Activated CD8-positive, alpha-beta T cell treated with anti-CD3 and anti-CD28 coated beads for 36 hours (primary cell): ENCODE data around the gene RCAN2. TPM values are rescaled to one million over a fixed set of nuclear protein-coding genes. Genes with fewer than 3 reads are reported as not detected.

Source experiments
- ATAC-seq: fragments of 200-7000 bp; cut with Tn5 transposase; one replicate; pipeline ENCODE4 v1.10.0; 2021; ENCODE audit warnings: mild to moderate bottlenecking, moderate library complexity
- CTCF ChIA-PET: fragments of 350-600 bp; sonication (Branson Sonifier 250); formaldehyde crosslinking; loops from one replicate; lab custom pipeline; 2021; ENCODE audit warnings: antibody characterized with exemption; lab: Charles Lee
- POLR2A ChIA-PET: fragments of 350-600 bp; sonication (Branson Sonifier 250); formaldehyde crosslinking; loops from one replicate; lab custom pipeline; 2021; ENCODE audit warnings: antibody characterized with exemption; lab: Charles Lee
- DNase-seq: peaks from one replicate; pipeline ENCODE4 v3.0.0-alpha.2; 2020
- H3K27ac Mint-ChIP-seq: one replicate; pipeline ENCODE4 v1.8.0; 2021; ENCODE audit warnings: mild to moderate bottlenecking, mixed read lengths
- H3K27me3 Mint-ChIP-seq: one replicate; pipeline ENCODE4 v1.8.0; 2021; ENCODE audit warnings: mixed read lengths
- H3K36me3 Mint-ChIP-seq: one replicate; pipeline ENCODE4 v1.8.0; 2021; ENCODE audit warnings: low read depth, mixed read lengths
- H3K4me1 Mint-ChIP-seq: one replicate; pipeline ENCODE4 v1.8.0; 2021; ENCODE audit warnings: low read depth, mixed read lengths
- H3K4me3 Mint-ChIP-seq: one replicate; pipeline ENCODE4 v1.8.0; 2021; ENCODE audit warnings: mild to moderate bottlenecking, moderate library complexity, mixed read lengths
- H3K9me3 Mint-ChIP-seq: one replicate; pipeline ENCODE4 v1.8.0; 2021; ENCODE audit warnings: mixed read lengths
- intact Hi-C: fragments of 100-400 bp; cut with micrococcal nuclease; formaldehyde crosslinking; loops from one replicate; pipeline ENCODE4 v1.10.0; 2022
- total RNA-seq, 2 experiments: library from RNA; stranded (reverse); gene quantifications; one replicate each; pipeline ENCODE4 v1.2.3, GENCODE V29; 2021
- TF ChIP-seq, protein P1 (sequence below): fragments of 200-600 bp; IDR thresholded peaks from one replicate; pipeline ENCODE4 v1.8.0; 2022; ENCODE audit warnings: antibody characterized with exemption, mild to moderate bottlenecking

Gene RCAN2
- total RNA-seq, 2 experiments from 2014 or later = not detected

DNA sequence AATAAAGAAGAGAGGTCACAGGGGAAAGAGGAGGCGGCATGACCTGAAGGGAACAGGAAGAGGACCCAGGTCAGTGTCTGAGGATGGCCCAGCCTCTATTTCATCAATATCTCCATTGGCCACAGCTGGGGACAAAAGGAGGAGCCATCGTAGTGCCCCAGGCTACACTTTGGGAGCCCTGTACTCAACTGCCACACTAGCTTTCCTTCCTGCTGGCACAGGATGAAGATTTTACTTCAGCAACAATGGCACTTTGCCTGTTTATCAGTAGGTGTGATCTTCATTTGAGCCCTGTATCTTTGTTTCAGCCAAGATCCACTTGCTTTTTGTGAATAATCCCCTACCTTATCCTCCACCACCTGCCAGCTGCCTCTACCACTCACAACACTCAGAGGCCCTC lies 35.4 kb upstream of the RCAN2 start:
- DNase-seq = no peak
- CTCF ChIA-PET = interaction anchor here (1.3 kb wide), 1 partner anchor 8 kb away, joined by 3 read pairs; no protein-coding TSS in a partner anchor
- TF ChIP-seq, protein P1, sequence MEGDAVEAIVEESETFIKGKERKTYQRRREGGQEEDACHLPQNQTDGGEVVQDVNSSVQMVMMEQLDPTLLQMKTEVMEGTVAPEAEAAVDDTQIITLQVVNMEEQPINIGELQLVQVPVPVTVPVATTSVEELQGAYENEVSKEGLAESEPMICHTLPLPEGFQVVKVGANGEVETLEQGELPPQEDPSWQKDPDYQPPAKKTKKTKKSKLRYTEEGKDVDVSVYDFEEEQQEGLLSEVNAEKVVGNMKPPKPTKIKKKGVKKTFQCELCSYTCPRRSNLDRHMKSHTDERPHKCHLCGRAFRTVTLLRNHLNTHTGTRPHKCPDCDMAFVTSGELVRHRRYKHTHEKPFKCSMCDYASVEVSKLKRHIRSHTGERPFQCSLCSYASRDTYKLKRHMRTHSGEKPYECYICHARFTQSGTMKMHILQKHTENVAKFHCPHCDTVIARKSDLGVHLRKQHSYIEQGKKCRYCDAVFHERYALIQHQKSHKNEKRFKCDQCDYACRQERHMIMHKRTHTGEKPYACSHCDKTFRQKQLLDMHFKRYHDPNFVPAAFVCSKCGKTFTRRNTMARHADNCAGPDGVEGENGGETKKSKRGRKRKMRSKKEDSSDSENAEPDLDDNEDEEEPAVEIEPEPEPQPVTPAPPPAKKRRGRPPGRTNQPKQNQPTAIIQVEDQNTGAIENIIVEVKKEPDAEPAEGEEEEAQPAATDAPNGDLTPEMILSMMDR = no peak
- peaks cover 15% of the 10 kb centered on the region for H3K27me3 Mint-ChIP-seq
- no peaks in the 10 kb centered on the region for H3K9me3 Mint-ChIP-seq
- POLR2A ChIA-PET = no interaction called here
- no peak for ATAC-seq
- no peaks in the 10 kb centered on the region for H3K36me3 Mint-ChIP-seq
- no peak overlapping the region for H3K27ac Mint-ChIP-seq
- H3K4me1 Mint-ChIP-seq = no peaks in the 10 kb centered on the region
- intact Hi-C loops = no loop called here
- no peak overlapping the region for H3K4me3 Mint-ChIP-seq

DNA sequence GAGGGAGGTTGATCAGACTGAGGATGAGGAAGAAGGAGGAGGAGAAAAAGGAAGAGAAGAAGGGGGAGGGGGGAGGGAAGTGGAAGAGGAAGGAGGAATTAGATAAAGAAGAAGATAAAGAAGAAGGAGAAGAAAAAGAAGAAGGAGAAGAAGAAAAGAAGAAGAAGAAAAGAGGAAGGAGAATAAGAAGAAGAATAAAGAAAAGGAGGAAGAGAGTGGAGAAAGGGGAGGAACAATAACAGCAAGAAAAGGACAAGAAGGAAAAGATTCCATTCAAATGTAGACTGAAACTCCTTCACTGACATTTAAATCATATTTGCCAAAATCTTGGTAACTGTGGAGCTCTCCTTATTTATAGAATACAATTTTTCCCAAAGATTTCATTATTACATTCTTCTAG lies 34.3 kb upstream of the RCAN2 start:
- H3K27me3 Mint-ChIP-seq = peaks cover 15% of the 10 kb centered on the region
- no peak overlapping the region for H3K4me3 Mint-ChIP-seq
- ATAC-seq = no peak
- CTCF ChIA-PET = no interaction called here
- POLR2A ChIA-PET = no interaction called here
- TF ChIP-seq, protein P1 = no peak
- DNase-seq = no peak
- intact Hi-C loops = no loop called here
- H3K27ac Mint-ChIP-seq = no peak overlapping the region
- no peaks in the 10 kb centered on the region for H3K4me1 Mint-ChIP-seq
- no peaks in the 10 kb centered on the region for H3K9me3 Mint-ChIP-seq
- no peaks in the 10 kb centered on the region for H3K36me3 Mint-ChIP-seq

DNA sequence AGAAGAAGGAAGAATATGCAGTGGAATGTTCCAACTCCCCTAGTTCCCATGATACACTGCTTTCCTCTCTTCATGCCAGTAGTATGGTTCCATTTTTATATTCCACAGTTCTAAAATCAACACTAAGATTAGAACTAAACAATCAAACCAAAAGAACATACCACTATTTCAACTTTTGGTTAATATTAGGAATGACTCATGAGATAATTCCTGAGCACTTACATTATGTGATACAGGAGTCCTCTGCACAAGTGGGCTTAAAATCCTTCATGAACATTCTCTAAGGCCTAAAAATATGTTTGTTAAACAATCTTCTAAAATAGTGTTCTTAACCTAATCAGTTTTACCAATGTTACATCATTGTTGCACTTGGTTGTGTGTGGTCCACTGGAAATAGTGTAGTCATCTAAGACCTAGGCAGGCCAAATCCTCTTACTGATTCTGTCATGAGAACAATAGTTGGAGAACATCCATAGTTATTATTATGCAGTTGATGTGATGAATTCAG lies 30.3 kb upstream of the RCAN2 start:
- TF ChIP-seq, protein P1 = no peak
- H3K27me3 Mint-ChIP-seq = peaks cover 13% of the 10 kb centered on the region
- H3K9me3 Mint-ChIP-seq = no peaks in the 10 kb centered on the region
- ChIA-PET CTCF (no interaction called here), POLR2A (no interaction called here)
- no peaks in the 10 kb centered on the region for H3K36me3 Mint-ChIP-seq
- intact Hi-C loops = no loop called here
- no peak for ATAC-seq
- H3K27ac Mint-ChIP-seq = no peak overlapping the region
- H3K4me3 Mint-ChIP-seq = no peak overlapping the region
- DNase-seq = no peak
- H3K4me1 Mint-ChIP-seq = no peaks in the 10 kb centered on the region

DNA sequence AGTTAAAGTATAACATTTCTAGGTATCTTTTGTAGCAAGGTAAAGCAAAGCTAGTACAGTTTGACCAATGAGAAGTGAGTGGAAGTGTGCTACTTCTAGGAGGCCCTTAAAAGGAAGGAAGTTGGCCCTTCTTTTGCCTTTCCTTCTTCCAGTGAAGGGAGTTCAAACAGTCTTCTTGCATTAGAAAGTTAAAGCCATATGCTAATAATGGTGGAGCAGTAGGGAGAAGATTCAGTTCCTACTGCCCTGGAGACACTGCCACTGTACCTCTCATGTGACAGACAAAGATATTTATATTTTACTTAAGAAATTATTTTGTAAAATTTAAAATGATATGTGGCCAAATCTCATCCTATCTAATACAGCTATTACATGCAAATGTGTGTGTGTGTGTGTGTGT lies 26.0 kb upstream of the RCAN2 start:
- H3K4me3 Mint-ChIP-seq = no peak overlapping the region
- TF ChIP-seq, protein P1 = no peak
- H3K27me3 Mint-ChIP-seq = peaks cover 5% of the 10 kb centered on the region
- H3K27ac Mint-ChIP-seq = no peak overlapping the region
- CTCF ChIA-PET = interaction anchor here (0.6 kb wide), 1 partner anchor 18 kb away, joined by 4 read pairs; no protein-coding TSS in a partner anchor
- intact Hi-C loops = no loop called here
- no peak for DNase-seq
- H3K4me1 Mint-ChIP-seq = no peaks in the 10 kb centered on the region
- no peaks in the 10 kb centered on the region for H3K36me3 Mint-ChIP-seq
- H3K9me3 Mint-ChIP-seq = no peaks in the 10 kb centered on the region
- POLR2A ChIA-PET = interaction anchor here (0.7 kb wide), 1 partner anchor 373 kb away, joined by 3 read pairs; no protein-coding TSS in a partner anchor
- no peak for ATAC-seq

DNA sequence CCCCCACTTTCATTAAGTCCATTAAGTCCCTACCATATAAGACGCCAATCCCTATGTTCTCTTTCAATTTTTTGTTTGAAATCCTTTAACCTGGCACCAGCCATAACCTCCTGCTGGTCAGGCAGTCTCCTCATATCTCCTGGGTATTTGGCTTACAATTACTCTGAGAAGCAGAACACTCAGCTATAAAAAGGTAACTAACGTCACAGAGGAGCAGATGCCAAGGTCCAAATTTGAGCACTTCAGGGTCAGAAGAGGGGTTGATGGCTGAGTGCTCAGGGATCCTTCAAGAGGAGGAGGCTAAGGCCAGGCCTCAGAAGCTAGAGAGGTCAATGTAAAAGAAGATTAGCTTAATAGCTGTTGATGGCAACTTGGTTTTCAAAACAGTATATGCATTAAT lies 22.3 kb upstream of the RCAN2 start:
- no peaks in the 10 kb centered on the region for H3K36me3 Mint-ChIP-seq
- CTCF ChIA-PET = no interaction called here
- no peak for ATAC-seq

More for the DNA sequence above, 22.3 kb upstream of the RCAN2 start:
- peaks cover 6% of the 10 kb centered on the region for H3K27me3 Mint-ChIP-seq
- no peak overlapping the region for H3K4me3 Mint-ChIP-seq
- no peak overlapping the region for H3K27ac Mint-ChIP-seq
- no peaks in the 10 kb centered on the region for H3K9me3 Mint-ChIP-seq
- TF ChIP-seq, protein P1 = no peak
- intact Hi-C loops = no loop called here
- DNase-seq = no peak
- H3K4me1 Mint-ChIP-seq = no peaks in the 10 kb centered on the region
- POLR2A ChIA-PET = no interaction called here
